ENCODE measurements around the gene EIF4A2. TPM values are rescaled to one million over a fixed set of nuclear protein-coding genes. Genes with fewer than 3 reads are reported as not detected.

The EIF4A2 gene
- total and polyA plus RNA-seq, 9 of the 15 experiments (the other 6 are each of a cell fraction or from before 2014, with no cell fraction given): 307 to 754 (median 435) TPM

- DNase-seq (ENCODE audit: extremely low read depth in 1 of 4, low spot score in 3 of 4) (peak in 1 of 4 experiments; percentile 12), ATAC-seq (no peak), FAIRE-seq (no peak)
- BruUV-seq (replicated peaks): no TSS peak
- intact Hi-C loops (cut with micrococcal nuclease): no loop called here
- H3K9me1 ChIP-seq (ENCODE audit: control insufficient read depth, insufficient read depth, low read length): no peaks in the 10 kb centered on the region
- peak overlapping the region in 1 of 2 experiments; percentile 100; a peak in 1 of 4 replicates for H3K9ac ChIP-seq (ENCODE audit: insufficient read depth in 1 of 2, low read depth in 2 of 2, low read length in 2 of 2)
- H3K27ac ChIP-seq (ENCODE audit: extremely low read depth, low read depth, low read length): peak overlapping the region; percentile 6; the same call in 1 of the 3 replicates
- peaks cover 68% of the 10 kb centered on the region for H3K79me2 ChIP-seq (ENCODE audit: control insufficient read depth, insufficient read depth, low read length)
- H4K20me1 ChIP-seq (replicated peaks; ENCODE audit: control insufficient read depth, insufficient read depth, low read length): peaks cover 65% of the 10 kb centered on the region
- peaks cover 4 to 18% of the 10 kb centered on the region in 2 experiments; a peak in 3 of 5 replicates for H3K4me1 ChIP-seq (replicated peaks in 1 of 2; ENCODE audit: control insufficient read depth in 2 of 2, insufficient read depth in 2 of 2, low read length in 2 of 2)
- TF ChIP-seq ZNF609 (CRISPR knock-in tag; IDR thresholded peaks at IDR 0.05; ENCODE audit: borderline replicate concordance): peak; percentile 32; the same call in 1 of the 2 replicates
- TF ChIP-seq TCF15 (CRISPR knock-in tag; IDR thresholded peaks at IDR 0.05): no peak
- no peak for TF ChIP-seq ZNF778 (CRISPR knock-in tag; IDR thresholded peaks at IDR 0.05)
- TF ChIP-seq SP1 (CRISPR knock-in tag; IDR thresholded peaks at IDR 0.05): 0 out of 2 replicates have a peak, but pooled peaks have one; percentile 22
- TF ChIP-seq E2F5 (CRISPR knock-in tag; IDR thresholded peaks at IDR 0.05): no peak
- TF ChIP-seq HOXB6 (CRISPR knock-in tag; IDR thresholded peaks at IDR 0.05; ENCODE audit: borderline replicate concordance): no peak
- no peak for TF ChIP-seq ZBTB12 (CRISPR knock-in tag; IDR thresholded peaks at IDR 0.05)
- TF ChIP-seq NFXL1 (CRISPR knock-in tag; IDR thresholded peaks at IDR 0.05): no peak
- TF ChIP-seq ZNF124 (CRISPR knock-in tag; IDR thresholded peaks at IDR 0.05): no peak
- TF ChIP-seq C11orf30 (IDR thresholded peaks at IDR 0.05; ENCODE audit: low read depth): no peak
- no peak for TF ChIP-seq MCM3 (IDR thresholded peaks at IDR 0.05)
- TF ChIP-seq HIVEP1 (CRISPR knock-in tag; IDR thresholded peaks at IDR 0.05): no peak
- 0 out of 2 replicates have a peak, but pooled peaks have one; percentile 15 for TF ChIP-seq ILF3 (IDR thresholded peaks at IDR 0.05; ENCODE audit: borderline replicate concordance)
- peak; percentile 16; the same call in 1 of the 2 replicates for TF ChIP-seq POLR2A (conservative IDR thresholded peaks at IDR 0.05)
- peak overlapping the region; percentile 99 for H3K4me2 ChIP-seq (ENCODE audit: insufficient read depth, low read length)
- no peaks in the 10 kb centered on the region for H3K9me3 ChIP-seq (replicated peaks; ENCODE audit: control insufficient read depth, insufficient read depth, low read depth, low read length)
- WGBS (ENCODE audit: insufficient coverage, low coverage, missing lambda C conversion rate): 48% methylated on average over 3 of the region's 3 CpGs
- peaks cover 84% of the 10 kb centered on the region for H3K36me3 ChIP-seq (ENCODE audit: control insufficient read depth, insufficient read depth, low read length)
- H3K4me3 ChIP-seq: peak overlapping the region; percentile 81; the same call in 1 of the 2 replicates
- CTCF ChIA-PET (ENCODE audit: low intra/inter-chr PET ratio): no interaction called here
- H2AFZ ChIP-seq (ENCODE audit: low read depth, low read length): no peak overlapping the region
- POLR2A ChIA-PET: interaction anchor here (1.0 kb wide), 1 partner anchor 378 kb away, joined by 3 read pairs; no protein-coding TSS in a partner anchor
- in situ Hi-C loops (cut with MboI): no loop called here
- no peaks in the 10 kb centered on the region for H3K27me3 ChIP-seq (ENCODE audit: control insufficient read depth in 2 of 2, insufficient read depth in 2 of 2, low read length in 2 of 2)
Measured at GRCh38 chr3:186786922-186787321, 3.5 kb downstream of the EIF4A2 start.

All from K562 (cell line).